HuH-7 (cell line): Measurements from ENCODE around the gene NMRAL1.

ENCODE experiments used
- DNase-seq: peaks from one replicate; pipeline ENCODE4 v3.0.0; 2011; ENCODE audit warnings: low spot score

Gene NMRAL1

GRCh38 chr16:4474192-4474961, at the start of gene NMRAL1:
Gene NMRAL1, minus strand, starts transcription at chr16:4474625. Its CDS starts 493 bp downstream, at chr16:4474132.
- DNase-seq = no peak

DNA sequence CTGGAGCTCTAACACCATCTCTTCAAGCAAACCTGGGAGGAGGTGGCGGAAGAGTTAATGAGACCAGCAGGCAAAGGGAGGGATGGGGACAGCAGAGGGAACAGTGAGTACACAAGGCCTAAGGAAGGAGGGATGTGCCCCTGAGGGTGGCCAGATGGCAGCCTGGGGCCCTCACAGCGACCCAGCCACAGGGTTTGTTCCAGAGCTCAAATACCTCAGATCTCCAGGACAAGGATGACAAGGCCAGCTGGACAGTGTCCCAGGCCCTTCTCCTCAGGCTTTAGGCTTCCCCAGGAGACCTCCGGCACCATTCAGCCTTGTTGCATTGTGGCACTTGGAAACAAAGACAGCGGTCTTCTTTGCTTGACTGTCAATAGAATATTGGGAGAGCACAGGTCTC, 49.3 kb upstream of the NMRAL1 start:
- DNase-seq = no peak

DNA sequence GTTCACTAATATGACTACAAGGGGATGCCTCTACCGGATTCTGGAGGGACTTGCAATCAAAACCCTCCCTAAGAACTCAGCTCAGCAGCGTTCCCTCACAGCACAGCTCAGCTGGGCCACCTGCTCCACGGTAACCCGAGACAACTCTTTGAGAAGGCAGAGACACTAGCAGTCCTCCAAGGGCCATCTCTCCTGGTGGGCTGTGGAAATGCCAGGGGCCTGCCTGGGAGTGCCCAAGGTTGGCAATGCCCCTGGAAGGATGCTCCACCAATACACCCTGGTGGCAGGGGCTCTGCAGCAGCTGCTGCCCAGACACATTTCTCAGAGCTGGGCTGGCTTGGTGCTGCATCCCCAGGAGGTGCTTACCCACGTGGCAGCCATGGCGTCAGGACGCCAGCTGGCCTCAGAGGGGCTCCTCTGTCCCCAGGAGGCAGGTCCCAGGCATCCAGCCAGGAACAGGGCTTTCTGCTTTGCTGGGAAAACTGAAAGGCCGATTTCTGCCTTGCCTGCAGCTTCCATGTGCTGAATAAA, 47.7 kb upstream of the NMRAL1 start:
- DNase-seq = no peak

- DNase-seq = no peak
These were observed 46.5 kb upstream of the NMRAL1 start for GRCh38 chr16:4520913-4521312.

DNA sequence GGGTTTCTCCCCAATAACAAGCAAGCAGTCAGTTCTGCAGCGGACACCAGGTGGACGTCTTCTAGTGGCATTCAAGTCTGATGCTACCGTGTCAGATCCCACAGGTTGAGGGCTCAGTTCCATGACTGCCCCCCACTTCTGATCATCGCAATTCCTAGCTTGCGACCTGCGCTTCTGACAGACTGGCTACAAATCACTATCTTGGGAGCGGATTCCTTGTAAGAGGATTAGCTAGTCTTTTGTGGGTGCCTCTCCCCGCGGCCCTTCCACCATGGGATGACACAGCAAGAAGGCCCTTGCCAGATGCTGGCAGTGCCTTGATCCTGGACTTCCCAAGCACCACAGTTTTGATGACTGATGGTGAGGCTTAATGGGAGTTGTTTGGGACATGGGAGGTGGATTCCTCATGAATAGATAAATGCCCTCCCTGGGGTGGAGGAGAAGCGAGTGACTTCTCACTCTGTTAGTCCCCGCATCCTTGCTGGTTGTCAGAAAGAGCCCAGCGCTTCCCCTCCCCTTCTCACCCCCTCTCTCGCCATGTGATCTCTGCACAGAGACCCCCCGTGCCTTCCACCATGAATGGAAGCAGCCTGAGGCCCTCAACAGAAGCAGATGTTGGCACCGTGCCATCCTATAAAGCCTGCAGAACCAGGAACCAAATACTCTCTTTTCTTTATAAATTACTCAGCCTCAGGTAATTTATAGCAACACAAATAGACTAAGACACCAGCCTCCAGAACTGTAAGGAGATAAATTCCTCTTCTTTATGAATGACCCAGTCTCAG, 45.0 kb upstream of the NMRAL1 start:
- no peak for DNase-seq

GRCh38 chr16:4517812-4518680, 43.6 kb upstream of the NMRAL1 start:
- peak; percentile 73 for DNase-seq

DNA sequence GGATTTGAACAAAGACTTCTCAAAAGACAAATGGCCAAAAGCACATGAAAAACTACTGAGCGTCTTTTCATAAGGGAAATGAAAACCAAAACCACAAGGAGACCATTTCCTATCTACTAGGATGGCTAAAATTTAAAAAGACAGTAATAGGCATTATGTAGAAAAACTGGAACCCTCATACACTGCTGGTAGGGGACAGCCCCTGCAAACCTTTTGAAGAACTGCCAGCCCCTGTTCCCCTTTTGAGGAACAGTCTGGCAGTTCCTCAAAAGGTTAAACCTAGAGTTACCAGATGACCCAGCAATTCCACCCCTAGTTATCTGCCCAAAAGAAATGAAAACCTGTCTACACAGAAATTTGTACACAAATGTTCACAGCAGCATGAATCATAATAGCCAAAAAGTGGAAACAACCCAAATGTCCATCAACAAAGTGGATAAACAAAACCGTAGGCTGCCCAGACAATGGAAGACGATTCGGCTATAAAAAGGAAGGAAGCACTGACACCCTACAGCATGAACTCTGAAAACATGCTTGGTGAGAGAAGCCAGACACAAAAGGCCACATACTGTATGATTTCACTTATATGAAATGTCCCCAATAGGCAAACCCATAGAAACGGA, 41.3 kb upstream of the NMRAL1 start:
- DNase-seq = no peak

DNA sequence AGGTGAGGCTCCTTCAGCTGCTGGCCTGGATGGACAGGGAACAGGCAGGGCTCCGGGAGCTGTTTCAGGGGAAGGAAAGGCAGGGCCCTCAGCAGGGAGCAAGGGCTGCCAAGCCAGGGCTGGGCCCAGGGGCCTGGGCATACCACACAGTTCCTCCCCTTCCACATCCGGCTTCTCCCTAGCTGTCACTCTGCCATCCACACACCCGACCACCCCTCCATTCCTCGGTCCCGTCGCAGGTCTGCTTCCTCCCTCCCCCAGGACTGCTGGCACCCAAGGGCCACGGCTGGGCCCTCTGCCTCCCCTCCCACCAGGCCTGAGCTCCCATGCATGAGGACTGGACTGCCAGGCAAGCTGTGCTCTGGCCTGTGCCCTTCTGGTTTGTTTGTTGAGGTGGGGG, 40.2 kb upstream of the NMRAL1 start:
- no peak for DNase-seq

DNA sequence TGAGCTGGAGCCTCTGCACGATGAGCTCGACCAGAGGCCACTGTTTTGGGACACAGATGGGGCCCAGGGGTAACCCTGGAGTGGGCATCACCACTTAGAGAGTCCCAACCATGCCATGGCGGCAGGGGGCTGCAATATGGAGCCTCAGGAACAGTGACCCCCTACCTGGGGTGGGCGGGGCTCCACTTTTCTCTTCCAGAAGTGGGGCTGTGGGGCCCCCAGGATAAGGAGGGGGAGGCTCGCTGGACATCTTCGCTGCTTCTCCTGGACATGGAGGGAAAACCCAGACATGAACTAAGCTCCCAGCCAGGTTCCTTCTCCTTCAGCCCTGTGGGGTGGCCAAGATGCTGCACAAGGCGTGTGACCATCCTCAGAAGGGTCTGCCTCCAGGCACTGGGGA, 39.5 kb upstream of the NMRAL1 start:
- no peak for DNase-seq

- DNase-seq = no peak
These were observed 38.8 kb upstream of the NMRAL1 start for GRCh38 chr16:4513086-4513860.

GRCh38 chr16:4512473-4512872, 38.0 kb upstream of the NMRAL1 start:
- DNase-seq = no peak

DNA sequence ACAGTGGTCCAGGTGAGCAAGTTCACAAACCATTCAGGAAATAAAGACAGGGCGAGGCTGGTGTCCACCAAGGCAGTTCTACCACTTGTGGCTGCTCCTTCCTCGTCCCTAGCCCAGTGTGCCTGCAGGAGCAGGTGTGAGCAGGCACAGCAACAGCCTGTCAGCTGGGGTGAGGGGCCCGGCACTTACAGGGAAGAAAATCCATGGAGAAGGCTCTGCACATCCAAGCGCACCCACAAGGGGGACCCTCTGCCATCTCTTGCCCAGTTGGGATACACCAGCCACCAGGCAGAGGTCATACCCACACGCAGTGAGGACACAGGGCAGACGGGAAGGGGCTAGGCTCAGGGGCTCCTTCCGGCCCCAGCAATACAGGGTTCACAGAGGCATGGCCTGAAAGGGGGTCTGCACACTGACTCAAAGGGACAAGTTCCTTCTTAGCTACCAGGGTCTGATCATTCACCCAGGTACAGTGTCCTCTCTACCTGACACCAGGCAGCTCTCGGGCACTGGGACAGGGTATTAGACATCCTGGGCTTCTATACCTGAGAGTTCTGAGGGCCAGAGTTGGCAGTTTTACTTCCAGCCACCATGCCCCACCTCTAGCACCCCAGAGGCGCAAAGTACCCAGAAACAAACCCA, 37.1 kb upstream of the NMRAL1 start:
- DNase-seq = peak; percentile 80

DNA sequence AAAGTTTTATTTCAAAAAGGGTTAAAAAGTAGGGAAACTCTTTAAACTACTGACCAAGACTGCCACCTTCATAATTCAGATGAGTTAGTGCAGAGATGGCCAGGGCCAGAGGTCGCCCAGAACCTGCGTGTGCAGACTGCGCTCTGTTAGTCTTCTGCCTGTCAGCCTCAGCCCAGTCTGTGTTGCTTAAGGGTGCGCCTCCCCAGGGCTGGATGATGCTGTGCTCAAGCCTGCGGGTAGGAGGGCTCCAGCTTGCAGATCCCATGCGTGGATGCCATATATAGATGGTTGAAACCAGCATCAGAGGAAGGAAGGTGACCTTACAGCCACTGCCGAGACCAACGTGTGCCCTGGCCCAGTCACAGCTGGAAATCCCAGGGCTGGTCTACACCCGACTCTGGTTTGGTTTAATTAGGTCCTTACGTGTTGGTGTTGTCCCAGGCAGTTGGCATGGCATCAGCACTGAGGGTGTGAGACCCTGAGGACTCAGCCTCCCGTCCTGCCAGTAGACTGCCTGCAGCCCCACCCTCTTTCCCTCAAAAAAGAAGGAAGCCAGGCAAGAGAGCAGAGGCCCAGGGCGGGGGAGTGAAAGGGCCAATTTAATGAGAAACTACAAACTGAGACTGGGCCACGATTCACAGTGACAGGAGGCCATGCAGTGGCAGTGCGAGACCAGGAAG, 36.5 kb upstream of the NMRAL1 start:
- no peak for DNase-seq

- no peak for DNase-seq
These were observed 35.7 kb upstream of the NMRAL1 start for GRCh38 chr16:4510131-4510530.

GRCh38 chr16:4509420-4509819, 35.0 kb upstream of the NMRAL1 start:
- no peak for DNase-seq

- no peak for DNase-seq
These were observed 34.4 kb upstream of the NMRAL1 start for GRCh38 chr16:4508806-4509205.

DNA sequence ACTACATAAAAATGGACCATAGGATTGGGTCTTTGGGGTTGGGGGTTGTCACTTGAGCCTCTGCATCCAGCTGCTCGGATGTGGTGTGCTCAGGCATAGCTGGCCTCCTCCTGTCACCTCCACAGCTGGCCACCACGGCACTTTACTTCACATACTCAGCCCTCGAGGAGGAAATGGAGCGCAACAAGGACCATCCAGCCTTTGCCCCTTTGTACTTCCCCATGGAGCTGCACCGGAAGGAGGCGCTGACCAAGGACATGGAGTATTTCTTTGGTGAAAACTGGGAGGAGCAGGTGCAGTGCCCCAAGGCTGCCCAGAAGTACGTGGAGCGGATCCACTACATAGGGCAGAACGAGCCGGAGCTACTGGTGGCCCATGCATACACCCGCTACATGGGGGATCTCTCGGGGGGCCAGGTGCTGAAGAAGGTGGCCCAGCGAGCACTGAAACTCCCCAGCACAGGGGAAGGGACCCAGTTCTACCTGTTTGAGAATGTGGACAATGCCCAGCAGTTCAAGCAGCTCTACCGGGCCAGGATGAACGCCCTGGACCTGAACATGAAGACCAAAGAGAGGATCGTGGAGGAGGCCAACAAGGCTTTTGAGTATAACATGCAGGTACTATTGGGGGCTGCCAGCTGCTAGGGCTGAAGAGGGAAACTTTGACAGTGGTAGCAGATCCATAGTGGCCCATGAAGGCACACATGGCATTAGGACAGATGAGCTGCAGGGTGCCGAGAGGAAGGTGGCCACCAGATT, 33.3 kb upstream of the NMRAL1 start:
- no peak for DNase-seq

- DNase-seq = peak; percentile 56
These were observed 32.0 kb upstream of the NMRAL1 start for GRCh38 chr16:4506450-4506849.
